Epithelial cell of prostate (primary cell): ENCODE results near the gene GNPTAB.
"Not testable (repeated sequence)": the region's sequence is repeated elsewhere in the genome, so short reads cannot be mapped to it uniquely, and the experiment has no call there.

Source experiments
- DNase-seq: peaks from one replicate; pipeline ENCODE4 v3.0.0-alpha.2; 2011; ENCODE audit warnings: low read depth, low spot score
- H3K27ac ChIP-seq: fragments of 450-650 bp; 2 replicates; pipeline ENCODE4 v1.5.1; 2017; ENCODE audit warnings: mild to moderate bottlenecking

Gene GNPTAB

DNA sequence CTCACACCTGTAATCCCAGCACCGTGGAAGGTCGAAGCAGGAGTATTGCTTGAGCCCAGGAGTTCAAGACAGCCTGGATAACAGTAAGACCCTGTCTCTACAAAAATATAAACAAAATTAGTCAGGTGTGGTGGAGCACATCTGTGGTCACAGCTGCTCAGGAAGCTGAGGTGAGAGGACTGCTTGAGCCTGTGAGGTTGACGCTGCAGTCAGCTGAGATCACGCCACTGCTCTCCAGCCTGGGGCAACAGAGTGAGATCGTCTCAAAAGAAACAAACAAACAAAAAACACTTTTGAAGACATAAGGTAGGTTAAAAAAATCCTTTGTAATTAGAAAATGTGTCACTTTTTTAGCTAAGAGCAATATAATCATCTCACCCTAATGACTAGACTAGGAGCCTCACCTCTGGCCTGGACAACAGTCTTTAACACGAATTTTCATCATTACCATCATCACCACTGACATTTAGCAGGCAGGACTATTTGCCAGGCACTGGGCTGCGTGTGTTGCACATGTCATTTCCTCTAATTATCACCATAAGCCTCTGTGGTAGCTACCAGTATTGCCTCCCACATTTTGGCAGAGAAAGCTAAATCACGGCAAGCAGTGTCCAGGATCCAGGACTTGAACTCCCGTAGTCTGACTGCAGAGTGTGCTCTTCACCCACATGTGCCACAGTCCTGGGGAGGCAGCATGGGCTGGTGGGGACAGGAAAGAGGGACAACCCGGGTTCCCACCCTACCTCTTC, 86.9 kb downstream of the GNPTAB start:
- no peak overlapping the region for H3K27ac ChIP-seq
- DNase-seq = no peak

DNA sequence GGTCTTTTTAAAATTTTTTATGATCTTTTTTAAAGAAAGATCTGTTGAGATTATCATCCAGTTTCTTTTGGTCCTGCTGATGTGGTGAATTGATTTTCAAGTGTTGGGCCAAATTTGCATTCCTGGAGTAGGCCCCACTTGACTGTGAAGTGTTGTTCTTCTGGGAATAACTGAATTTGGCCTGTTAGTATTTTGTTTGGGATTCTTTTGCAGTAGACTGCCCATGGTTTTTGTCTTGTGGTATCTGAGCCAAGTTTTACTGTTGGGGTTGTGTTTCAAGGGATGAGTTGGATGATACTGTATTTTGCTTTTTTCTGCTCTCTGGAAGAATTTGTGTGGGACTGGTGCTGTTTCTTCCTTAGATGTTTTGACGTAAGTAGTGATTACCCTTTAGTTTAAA, 87.5 kb downstream of the GNPTAB start:
- DNase-seq = no peak
- no peak overlapping the region for H3K27ac ChIP-seq

DNA sequence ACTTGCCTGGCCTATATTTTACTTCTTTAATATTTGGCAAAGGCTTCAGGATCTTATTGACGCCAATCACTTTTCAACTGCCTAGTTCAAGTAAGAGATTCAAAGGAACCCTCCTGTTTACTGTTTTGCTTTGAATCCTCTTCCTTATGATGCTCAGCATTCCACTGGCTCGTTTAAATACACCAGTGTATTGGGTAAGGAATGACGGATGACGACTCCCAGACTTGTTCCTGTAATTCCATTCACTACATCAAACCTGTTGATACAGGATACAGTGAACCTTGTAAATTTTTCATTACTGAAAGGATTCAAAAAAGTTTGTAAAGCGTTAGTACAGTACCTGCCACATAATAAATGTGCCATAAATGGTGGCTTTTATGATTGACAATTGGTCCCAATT, 89.8 kb downstream of the GNPTAB start:
- no peak overlapping the region for H3K27ac ChIP-seq
- no peak for DNase-seq

DNA sequence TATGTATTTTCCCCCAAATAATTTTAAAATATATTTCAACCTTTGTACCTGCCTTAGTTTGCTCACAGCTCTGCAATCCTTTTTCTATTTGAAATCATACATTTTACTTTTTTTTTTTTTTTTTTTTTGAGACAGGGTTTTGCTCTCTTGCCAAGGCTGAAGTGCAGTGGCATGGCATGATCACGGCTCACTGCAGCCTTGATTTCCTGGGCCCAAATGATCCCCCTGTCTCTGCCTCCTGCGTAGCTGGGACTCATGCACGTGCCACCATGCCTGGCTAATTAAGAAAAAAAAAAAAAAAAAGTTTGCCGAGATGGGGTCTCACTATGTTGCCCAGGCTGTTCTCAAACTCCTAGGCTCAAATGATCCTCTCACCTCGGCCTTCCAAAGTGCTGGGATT, 90.2 kb downstream of the GNPTAB start:
- no peak for DNase-seq
- H3K27ac ChIP-seq = no peak overlapping the region

DNA sequence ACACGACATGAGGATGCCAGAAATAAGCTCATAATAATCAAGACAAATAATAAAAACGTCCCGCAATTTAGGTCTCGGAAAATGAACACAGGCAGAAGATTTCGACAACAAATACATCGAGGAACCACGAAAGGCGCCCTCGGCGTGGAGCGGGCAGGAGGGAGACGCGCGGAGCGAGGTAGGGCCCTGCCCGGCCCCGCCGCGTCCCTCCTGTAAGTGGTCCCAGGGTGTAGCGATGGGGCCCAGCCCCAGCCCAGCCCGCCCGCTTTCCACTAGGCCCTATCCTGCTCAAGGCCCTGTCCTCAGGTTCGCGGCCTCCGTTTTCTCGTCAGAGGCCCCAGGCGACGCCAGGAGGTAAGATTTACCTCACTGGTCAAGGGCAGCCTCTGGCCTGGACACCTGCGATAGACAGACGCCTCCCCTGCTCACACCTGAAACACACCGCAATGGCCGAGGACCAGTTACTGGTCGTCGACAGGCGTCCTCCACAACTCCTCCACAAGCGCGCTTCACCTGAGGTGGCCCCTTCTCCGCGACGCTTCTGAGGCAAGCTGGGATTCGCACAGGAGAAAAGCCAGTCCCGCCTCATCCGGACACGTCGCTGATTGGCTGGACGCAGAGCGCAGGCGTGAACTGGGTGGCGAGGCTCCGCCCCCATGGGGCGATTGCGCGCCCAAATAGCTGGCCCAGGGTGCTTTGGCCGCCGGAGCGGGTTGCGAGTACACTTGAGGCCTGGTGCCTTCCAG, 91.7 kb downstream of the GNPTAB start, which contains the start of gene SYCP3:
Gene SYCP3 (minus strand): TSS at position 543 of the 746 bp plus-strand sequence. CDS start 1,527 bp downstream, outside the sequence.
- H3K27ac ChIP-seq = no peak within 1 kb of the TSS

DNA sequence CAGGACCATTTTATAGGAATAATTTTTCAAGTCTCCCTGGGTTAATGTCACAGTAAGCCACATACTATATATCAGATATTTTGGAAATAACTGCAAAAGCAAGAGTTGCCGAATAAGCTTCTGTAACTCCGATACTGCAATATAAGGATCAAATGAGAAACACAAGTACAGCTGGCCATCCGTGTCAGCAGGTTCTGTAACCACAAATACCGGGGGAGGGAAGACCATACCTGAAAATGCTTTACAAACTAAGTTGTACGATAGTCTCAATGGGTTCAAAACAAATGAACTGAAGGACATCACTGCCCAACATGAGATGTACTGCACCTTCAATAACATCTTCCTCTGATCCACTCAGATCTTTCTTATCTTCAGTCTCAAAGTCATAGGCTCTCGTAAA, 93.3 kb downstream of the GNPTAB start:
- DNase-seq = no peak
- no peak overlapping the region for H3K27ac ChIP-seq

More for the DNA sequence above, 91.7 kb downstream of the GNPTAB start, which contains the start of gene SYCP3:
- no peak for DNase-seq

DNA sequence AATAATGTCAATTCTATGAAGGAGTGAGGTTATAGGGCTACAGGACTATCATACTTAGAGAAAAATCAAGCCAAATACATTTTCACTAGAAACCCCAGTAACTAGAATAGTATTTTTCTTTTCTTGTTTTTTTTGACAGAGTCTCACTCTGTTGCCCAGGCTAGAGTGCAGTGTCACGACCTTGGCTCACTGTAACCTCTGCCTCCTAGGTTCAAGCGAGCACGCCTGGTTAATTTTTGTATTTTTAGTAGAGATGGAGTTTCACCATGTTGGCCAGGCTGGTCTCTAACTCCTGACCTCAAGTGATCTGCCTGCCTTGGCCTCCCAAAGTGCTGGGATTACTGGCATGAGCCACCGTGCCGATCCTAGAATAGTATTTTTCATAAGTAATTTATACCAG, 96.3 kb downstream of the GNPTAB start:
- not testable (repeated sequence) for H3K27ac ChIP-seq

DNA sequence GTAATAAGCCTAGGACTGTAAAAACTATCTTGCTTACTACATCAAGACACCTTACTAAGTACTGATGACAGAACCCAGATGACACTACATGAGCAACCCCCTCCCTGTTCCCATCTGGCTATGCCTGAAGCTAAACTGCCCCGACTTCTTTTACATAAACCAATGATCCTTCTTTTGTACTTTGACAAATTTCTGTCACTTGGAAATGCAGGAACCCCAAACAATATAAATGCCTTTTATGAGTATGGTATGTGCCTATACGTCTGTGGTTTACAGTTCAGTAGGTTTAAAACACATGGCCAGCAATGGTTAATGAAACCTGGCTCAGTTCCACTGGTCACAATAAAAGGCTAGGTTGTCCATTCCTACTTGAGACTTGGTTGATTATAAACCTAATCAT, 97.6 kb downstream of the GNPTAB start:
- no peak overlapping the region for H3K27ac ChIP-seq

More for the DNA sequence above, 96.3 kb downstream of the GNPTAB start:
- not testable (repeated sequence) for DNase-seq

DNA sequence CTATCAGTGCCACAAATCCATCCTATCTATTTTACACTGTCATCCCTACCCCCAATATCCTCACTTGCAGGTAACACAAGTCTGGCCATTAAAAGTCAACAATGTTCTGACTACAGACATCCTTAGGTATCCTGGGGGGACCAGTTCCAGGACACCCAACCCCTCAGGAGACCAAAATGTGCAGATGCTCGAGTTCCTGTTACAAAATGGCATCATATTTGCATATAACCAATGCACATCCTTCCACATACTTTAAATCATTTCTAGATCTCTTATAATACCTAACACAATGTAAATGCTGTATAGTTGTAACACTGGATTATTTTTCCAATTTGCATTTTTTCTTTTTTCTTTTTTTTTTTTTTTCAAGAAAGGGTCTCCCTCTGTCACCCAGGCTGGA, 98.4 kb downstream of the GNPTAB start:
- no peak overlapping the region for H3K27ac ChIP-seq
- no peak for DNase-seq

More for the DNA sequence above, 97.6 kb downstream of the GNPTAB start:
- no peak for DNase-seq

DNA sequence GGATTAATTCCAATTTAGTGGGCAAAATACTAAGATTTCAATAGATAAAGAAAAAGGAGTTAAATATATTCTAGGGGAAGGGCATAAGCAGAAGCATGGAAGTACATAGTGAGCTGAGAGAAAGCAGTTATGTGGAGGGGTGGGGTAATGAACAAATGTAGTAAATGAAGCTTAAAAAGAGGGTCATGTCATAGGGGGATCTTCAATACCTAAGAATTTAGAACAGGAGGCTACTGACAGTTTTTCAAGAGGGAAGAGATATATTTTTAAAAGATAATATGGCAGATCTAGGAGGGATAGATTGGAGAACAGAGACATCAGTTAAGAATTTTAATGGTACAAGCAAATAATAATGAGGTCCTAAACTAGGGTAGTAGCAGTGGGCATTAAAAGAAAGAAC, 100.9 kb downstream of the GNPTAB start:
- DNase-seq = no peak
- no peak overlapping the region for H3K27ac ChIP-seq

DNA sequence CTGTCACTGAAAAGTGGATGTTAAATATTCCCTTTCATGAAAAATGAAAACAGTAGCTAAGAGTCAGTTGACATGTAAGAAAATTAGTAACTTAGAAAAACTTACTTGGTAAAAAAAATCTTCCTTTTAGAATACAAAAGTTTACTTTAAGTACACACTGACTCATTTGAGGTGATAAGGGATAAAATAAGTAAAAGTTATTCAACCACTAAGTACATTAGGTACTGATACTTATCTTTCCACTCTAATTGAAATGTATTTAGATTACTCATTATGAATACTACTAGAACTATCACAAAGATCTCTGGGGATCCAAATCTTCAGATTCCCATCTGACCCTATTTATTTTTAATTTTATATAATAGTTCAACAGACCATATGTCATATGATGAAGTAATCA, 103.7 kb downstream of the GNPTAB start:
- H3K27ac ChIP-seq = no peak overlapping the region
- DNase-seq = no peak

DNA sequence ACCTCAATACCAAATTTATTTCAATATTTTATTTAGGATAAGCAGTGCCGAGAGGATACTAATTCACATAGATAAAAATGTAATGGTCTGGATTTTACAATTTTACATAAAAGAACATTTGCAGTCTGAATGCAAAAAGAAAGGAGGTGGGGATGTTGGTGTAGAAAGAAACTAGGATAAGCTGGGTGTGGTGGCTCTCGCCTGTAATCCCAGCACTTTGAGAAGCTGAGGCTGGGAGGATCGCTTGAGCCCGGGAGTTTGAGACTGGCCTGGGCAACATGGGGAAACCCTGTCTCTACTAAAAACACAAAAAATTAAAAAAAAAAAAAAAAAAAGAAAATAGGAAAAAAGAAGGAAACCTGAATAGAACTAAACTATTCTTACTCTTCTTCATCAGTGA, 108.4 kb downstream of the GNPTAB start:
- no peak for DNase-seq
- no peak overlapping the region for H3K27ac ChIP-seq

DNA sequence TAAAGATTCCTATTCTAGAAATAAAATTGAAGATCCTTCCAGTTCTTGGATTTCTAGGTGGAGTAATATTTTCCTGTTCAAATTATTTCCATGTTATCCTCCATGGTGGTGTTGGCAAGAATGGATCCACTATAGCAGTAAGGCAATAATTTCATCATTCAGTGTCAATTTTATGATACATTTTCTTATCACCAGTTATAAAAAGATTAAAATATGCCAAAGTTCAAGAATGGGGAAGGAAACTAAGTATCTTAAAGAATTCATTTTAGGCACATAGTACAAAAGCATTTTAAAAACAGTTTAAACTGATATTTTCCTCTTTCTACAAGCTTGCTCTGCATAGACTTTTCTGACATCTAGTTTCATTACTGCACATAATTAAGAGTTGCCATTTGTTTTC, 110.6 kb downstream of the GNPTAB start:
- H3K27ac ChIP-seq = no peak overlapping the region
- no peak for DNase-seq

DNA sequence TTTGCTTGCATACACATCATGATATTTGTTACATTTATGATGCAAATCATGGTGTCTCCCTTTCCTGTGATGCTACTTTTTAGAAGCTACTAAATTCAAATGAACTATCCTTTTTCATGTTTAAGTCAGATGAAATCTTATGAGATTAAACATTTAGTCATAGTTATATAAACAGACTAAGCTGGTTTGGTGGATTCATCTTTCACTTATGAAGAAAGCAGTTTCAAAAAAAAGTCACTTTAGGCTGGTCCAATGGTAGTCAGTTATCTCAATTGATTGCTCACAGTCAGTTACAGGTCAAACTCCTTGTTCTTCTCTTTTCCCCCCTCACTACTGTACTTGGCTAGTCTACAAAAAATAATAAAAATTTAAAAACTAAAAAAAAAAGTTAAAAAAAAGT, 111.2 kb downstream of the GNPTAB start:
- H3K27ac ChIP-seq = no peak overlapping the region
- DNase-seq = no peak

DNA sequence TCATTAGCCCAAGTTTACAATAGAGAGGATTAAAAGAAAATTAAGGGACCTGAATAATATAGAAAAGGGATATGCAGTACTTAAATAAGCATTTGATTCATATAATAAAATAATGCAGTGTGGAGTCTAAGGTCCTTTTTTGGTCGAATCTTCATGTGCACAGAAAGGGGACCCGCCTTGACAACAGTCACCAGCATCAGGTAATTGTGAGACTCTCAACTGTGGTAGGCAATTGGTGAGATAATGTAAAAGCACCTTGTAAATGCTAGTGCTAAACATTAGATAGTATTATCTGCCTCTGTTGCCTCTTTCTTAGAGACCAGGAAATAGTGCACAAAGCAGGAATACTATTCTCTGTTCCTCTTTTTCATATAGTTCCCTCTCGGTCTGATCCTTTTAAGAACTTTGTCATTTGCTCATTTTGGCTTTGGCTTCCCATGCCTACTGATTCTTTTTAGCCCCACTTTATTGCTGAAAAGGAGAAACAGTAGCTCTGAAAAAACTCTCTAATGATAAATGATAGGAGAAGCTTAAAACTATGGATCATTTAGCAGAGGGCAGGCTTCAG, 115.8 kb downstream of the GNPTAB start:
- DNase-seq = no peak
- no peak overlapping the region for H3K27ac ChIP-seq

DNA sequence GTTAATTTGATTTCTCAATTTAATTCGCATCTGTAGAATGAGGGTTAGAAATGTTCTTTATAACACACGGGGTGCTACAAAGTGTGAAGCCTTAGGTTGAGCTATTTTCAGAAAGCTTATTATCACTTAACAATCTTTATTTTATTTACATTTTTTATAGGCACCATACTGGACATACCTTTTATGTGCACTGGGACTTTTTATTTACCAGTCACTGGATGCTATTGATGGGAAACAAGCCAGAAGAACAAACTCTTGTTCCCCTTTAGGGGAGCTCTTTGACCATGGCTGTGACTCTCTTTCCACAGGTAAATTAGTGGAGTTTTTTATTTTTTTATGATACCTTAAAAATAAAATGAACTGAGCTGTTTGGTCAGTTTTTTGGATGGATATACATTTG, 116.8 kb downstream of the GNPTAB start:
- DNase-seq = no peak
- no peak overlapping the region for H3K27ac ChIP-seq

DNA sequence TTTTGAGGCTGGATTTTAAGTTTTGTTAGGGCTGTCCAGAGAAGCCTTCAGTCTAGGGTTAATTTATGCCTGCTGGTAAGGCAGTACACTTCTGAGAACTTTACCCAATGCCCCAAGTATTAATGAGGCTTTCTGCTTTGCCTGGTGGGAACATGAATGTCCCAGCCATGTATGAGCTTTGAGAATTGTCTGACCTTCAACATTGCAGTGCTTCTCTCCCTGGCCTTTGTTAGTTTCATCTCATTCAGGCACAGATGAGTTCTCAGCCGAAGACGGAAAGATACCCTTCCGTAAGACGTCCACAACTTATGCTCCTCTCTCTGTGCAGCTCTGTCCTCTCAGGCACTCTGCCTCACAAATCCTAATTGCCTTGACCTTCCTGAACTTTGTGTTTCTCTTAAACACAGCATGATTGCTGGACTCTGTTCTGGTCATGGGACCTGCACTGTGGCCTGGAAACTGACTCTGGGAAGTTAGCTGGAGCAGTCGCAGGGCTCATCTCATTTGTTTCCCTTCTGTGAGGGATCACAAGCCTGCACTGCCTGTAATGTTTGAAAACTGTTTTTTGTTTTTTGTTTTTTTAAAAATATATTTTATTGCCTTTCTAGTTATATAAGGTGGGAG, 117.6 kb downstream of the GNPTAB start:
- no peak for DNase-seq
- no peak overlapping the region for H3K27ac ChIP-seq

DNA sequence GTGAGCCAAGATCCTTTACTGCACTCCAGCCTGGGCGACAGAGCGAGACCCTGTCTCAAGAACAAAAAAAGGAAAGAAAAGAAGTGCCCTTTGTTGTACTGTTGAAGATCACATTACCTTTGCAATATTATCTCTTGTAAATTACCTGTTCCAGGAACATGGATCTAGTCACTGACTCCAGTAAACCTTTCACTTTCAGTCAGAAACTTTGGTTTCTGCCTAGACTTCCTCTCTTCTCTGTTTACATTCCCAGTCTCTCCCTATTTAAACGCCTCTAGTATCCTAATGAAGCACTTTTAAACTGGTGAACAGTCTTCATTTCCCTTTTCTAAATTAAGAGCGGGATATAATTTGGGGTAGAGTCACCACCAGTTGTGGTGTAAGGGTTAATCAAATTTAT, 120.5 kb downstream of the GNPTAB start:
- no peak overlapping the region for H3K27ac ChIP-seq
- no peak for DNase-seq

DNA sequence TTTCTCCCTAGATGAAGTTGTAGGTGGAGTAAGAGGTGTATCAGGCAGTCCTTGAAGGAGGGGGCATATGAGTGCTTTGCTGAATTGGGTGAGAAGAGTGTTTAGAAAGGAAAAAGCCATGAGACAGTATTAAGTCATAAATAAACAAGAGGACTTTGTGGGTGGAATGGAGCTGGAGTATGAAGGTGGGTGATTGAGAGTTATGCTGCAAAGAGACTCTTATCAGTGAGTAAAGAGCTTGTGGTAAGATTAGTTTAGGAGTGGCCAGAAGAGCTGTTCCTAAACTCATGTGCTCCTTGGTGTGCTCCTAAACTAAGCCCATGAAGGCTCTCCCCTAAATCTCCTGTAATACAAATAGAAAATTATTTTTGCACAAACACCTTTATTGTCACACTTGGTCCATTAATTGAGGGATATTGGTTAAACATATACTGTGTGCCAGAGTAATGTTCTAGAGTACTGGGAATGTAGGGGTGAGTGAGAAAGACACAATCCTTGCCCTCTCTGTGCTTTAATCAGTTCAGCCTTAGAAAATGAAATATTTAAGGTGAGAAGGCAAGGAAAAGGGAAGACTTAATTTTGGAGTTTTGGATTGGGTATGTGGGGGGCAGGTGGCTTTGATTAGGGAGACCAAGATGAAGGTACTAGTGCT, 123.5 kb downstream of the GNPTAB start:
- no peak overlapping the region for H3K27ac ChIP-seq
- DNase-seq = no peak

DNA sequence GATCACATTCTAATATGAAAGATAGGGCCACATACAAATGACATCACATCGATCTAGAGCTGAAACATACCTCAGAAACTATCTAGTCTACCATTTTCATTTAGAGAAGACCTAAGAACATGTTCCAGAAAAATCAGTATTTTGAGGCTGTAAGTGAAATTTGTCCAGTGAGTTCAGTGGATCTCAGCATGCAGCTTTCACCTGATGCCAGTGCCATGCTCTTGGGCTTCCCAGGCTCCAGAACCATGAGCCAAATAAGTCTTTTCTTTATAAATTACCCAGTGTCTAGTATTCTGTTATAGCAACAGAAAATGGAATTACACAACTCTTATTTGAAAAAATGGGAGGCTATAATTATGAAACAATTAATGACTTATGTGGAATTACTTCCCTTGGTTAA, 124.4 kb downstream of the GNPTAB start:
- no peak for DNase-seq

More for the DNA sequence above, 124.4 kb downstream of the GNPTAB start:
- H3K27ac ChIP-seq = no peak overlapping the region
